Duodenal mucosa (tissue), 2 donors: ENCODE measurements around the gene TMEM272.
"Not testable (repeated sequence)": the region's sequence is repeated elsewhere in the genome, so short reads cannot be mapped to it uniquely, and the experiment has no call there.

Source experiments
- H3K27ac ChIP-seq: one replicate; pipeline ENCODE4 v1.7.0; 2013; ENCODE audit warnings: low read depth, low read length
- H3K27me3 ChIP-seq, 2 donors: one replicate each; pipeline ENCODE4 v1.7.0; 2013; ENCODE audit warnings: low read length in 2 of 2, control low read depth in 1 of 2; ENCODE audit not compliant: insufficient read depth in 2 of 2, control insufficient read depth in 1 of 2
- H3K36me3 ChIP-seq, 2 donors: one replicate each; pipeline ENCODE4 v1.7.0; 2013; ENCODE audit warnings: low read length in 2 of 2, control low read depth in 1 of 2; ENCODE audit not compliant: insufficient read depth in 2 of 2, control insufficient read depth in 1 of 2
- H3K4me1 ChIP-seq, 2 donors: one replicate each; pipeline ENCODE4 v1.7.0; 2013; ENCODE audit warnings: low read length in 2 of 2, control low read depth in 1 of 2; ENCODE audit not compliant: insufficient read depth in 2 of 2, control insufficient read depth in 1 of 2
- H3K4me3 ChIP-seq, 2 donors: one replicate each; pipeline ENCODE4 v1.7.0; 2013; ENCODE audit warnings: low read length in 2 of 2, low read depth in 1 of 2
- H3K9ac ChIP-seq, 2 donors: one replicate each; pipeline ENCODE4 v1.7.0; 2013; ENCODE audit warnings: low read length in 2 of 2, low read depth in 1 of 2
- H3K9me3 ChIP-seq, 2 donors: one replicate each; pipeline ENCODE4 v1.7.0; 2013; ENCODE audit warnings: low read length in 2 of 2, control low read depth in 1 of 2; ENCODE audit not compliant: control insufficient read depth in 1 of 2

Gene TMEM272

GRCh38 chr13:51825681-51826254 is 19.2 kb downstream of the TMEM272 start:
- no peaks in the 10 kb centered on the region for H3K9me3 ChIP-seq
- no peak overlapping the region for H3K9ac ChIP-seq
- no peaks in the 10 kb centered on the region for H3K27me3 ChIP-seq
- H3K4me1 ChIP-seq: peaks cover 0 to 10% of the 10 kb centered on the region in 2 donors
- H3K36me3 ChIP-seq: no peaks in the 10 kb centered on the region
- H3K4me3 ChIP-seq: no peak overlapping the region
- H3K27ac ChIP-seq: no peak overlapping the region

GRCh38 chr13:51825165-51825592 is 19.8 kb downstream of the TMEM272 start:
- no peak overlapping the region for H3K27ac ChIP-seq
- H3K4me1 ChIP-seq: peaks cover 0 to 10% of the 10 kb centered on the region in 2 donors
- no peaks in the 10 kb centered on the region for H3K9me3 ChIP-seq
- H3K9ac ChIP-seq: no peak overlapping the region
- H3K27me3 ChIP-seq: no peaks in the 10 kb centered on the region
- no peak overlapping the region for H3K4me3 ChIP-seq
- no peaks in the 10 kb centered on the region for H3K36me3 ChIP-seq

GRCh38 chr13:51824712-51825111 is 20.3 kb downstream of the TMEM272 start:
- peaks cover 0 to 10% of the 10 kb centered on the region in 2 donors for H3K4me1 ChIP-seq
- not testable (repeated sequence) for H3K9ac ChIP-seq, H3K36me3 ChIP-seq, H3K27me3 ChIP-seq, H3K27ac ChIP-seq, H3K9me3 ChIP-seq, H3K4me3 ChIP-seq

DNA sequence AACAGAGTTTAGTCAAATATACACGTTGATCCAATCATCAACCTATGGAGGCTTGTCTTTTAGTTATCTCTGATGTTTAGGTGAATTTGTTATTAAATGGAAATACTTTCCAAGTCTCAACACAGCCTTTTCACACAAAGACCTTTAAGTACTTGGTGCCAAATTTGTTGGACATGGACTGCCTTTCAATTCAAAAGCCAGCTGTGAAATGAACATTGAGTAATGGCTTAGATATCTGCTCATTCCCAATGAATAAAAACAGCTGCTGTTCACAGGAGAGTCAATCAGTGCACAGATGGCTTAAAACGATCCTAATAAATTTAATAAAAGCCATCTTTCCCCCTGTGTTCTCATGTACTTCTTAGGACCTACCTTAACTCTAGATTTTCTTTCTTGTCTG is 21.1 kb downstream of the TMEM272 start:
- H3K4me3 ChIP-seq: no peak overlapping the region
- H3K27me3 ChIP-seq: no peaks in the 10 kb centered on the region
- no peaks in the 10 kb centered on the region for H3K9me3 ChIP-seq
- H3K4me1 ChIP-seq: peaks cover 0 to 10% of the 10 kb centered on the region in 2 donors
- no peaks in the 10 kb centered on the region for H3K36me3 ChIP-seq
- no peak overlapping the region for H3K9ac ChIP-seq
- no peak overlapping the region for H3K27ac ChIP-seq

- H3K27me3 ChIP-seq: no peaks in the 10 kb centered on the region
- H3K36me3 ChIP-seq: no peaks in the 10 kb centered on the region
- no peaks in the 10 kb centered on the region for H3K9me3 ChIP-seq
- H3K4me3 ChIP-seq: no peak overlapping the region
- H3K9ac ChIP-seq: no peak overlapping the region
- H3K27ac ChIP-seq: no peak overlapping the region
- peaks cover 0 to 10% of the 10 kb centered on the region in 2 donors for H3K4me1 ChIP-seq
Measured at GRCh38 chr13:51823359-51823758, 21.6 kb downstream of the TMEM272 start.

GRCh38 chr13:51822106-51822815 is 22.7 kb downstream of the TMEM272 start:
- Histone ChIP-seq H3K4me1 (peaks cover 0 to 10% of the 10 kb centered on the region in 2 donors), H3K36me3 (no peaks in the 10 kb centered on the region), H3K9ac (no peak overlapping the region), H3K4me3 (peak overlapping the region in 1 of 2 donors; percentile 13), H3K27me3 (no peaks in the 10 kb centered on the region), H3K27ac (no peak overlapping the region), H3K9me3 (no peaks in the 10 kb centered on the region)

- H3K9me3 ChIP-seq: no peaks in the 10 kb centered on the region
- H3K36me3 ChIP-seq: no peaks in the 10 kb centered on the region
- H3K4me1 ChIP-seq: peaks cover 0 to 5% of the 10 kb centered on the region in 2 donors
- no peak overlapping the region for H3K27ac ChIP-seq
- no peak overlapping the region for H3K4me3 ChIP-seq
- H3K27me3 ChIP-seq: no peaks in the 10 kb centered on the region
- H3K9ac ChIP-seq: no peak overlapping the region
Measured at GRCh38 chr13:51821606-51822005, 23.4 kb downstream of the TMEM272 start.

GRCh38 chr13:51820016-51820597 is 24.9 kb downstream of the TMEM272 start:
- Histone ChIP-seq H3K27ac (no peak overlapping the region), H3K9ac (no peak overlapping the region), H3K9me3 (no peaks in the 10 kb centered on the region), H3K27me3 (no peaks in the 10 kb centered on the region), H3K36me3 (no peaks in the 10 kb centered on the region), H3K4me1 (peaks cover 0 to 4% of the 10 kb centered on the region in 2 donors), H3K4me3 (no peak overlapping the region)

DNA sequence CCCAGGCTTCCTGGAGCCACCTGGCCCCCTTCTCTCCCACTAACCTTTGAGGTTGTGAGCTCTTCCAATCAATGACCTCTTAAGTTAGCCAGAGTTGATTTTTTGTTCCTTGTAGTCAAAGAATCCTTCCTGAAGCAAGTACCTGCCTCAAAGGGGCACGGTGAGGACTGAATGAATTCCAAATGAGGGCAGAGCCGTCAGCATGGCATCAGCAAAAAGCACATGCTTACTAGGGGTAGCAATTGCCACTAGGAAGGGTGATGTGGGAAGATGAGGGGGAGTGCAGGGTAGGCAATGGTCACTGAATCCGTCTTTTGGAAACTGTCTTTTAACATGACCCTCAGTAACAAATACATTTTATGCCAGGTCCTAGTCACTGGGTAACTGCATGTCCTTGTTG is 25.4 kb downstream of the TMEM272 start:
- Histone ChIP-seq H3K9ac (no peak overlapping the region), H3K4me3 (no peak overlapping the region), H3K27ac (no peak overlapping the region), H3K9me3 (no peaks in the 10 kb centered on the region), H3K27me3 (no peaks in the 10 kb centered on the region), H3K4me1 (peaks cover 4 to 5% of the 10 kb centered on the region in 2 donors), H3K36me3 (no peaks in the 10 kb centered on the region)

DNA sequence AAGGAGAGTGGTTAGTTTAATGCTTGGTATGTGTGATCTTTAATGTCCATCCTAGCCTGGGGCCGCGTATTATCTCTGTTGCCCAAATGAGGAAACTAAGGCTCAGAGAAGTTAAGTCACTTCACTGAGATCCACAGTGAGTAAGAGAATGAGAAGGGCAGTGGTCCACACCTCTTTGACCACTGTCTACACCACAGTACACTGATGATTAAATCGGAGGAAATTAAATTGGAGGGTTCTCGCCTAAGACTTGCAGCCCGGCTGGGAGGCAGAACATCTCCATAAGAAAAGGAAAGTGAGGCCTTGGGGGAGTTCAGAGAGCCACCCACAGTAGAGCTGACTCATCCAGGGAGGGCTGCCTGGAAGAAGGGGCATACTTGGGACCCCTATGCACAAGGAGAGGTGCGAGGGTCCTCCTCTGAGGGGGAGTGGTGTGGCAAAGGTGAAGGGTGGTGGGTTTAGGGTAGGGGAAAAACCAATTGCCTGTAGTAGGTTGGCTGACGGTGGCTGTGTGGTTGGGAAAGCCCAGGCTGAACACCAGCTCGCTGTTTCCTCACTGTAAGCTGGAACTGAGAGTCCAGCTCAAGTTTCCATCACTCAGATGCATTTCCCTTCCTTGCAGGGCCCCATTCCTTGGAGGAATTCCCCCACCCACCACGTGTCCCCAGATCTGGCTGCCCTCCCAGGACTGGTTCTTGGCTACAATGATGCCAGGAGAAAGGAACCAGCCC is 26.0 kb downstream of the TMEM272 start:
- H3K36me3 ChIP-seq: no peaks in the 10 kb centered on the region
- H3K27me3 ChIP-seq: no peaks in the 10 kb centered on the region
- H3K4me1 ChIP-seq: peaks cover 4 to 5% of the 10 kb centered on the region in 2 donors
- no peak overlapping the region for H3K4me3 ChIP-seq
- H3K27ac ChIP-seq: no peak overlapping the region
- no peaks in the 10 kb centered on the region for H3K9me3 ChIP-seq
- no peak overlapping the region for H3K9ac ChIP-seq
